SU-DHL-6 (cell line): ENCODE results near the gene MED15.

Experiments used
- H2AFZ ChIP-seq: fragments of 200-600 bp; sonication (generic); 2 replicates; pipeline ENCODE4 v1.6.1; 2014; ENCODE audit warnings: low read depth, mild to moderate bottlenecking, moderate library complexity, mixed read lengths, antibody characterized with exemption, low read length; ENCODE audit not compliant: severe bottlenecking
- H3F3A ChIP-seq: fragments of 200-600 bp; shearing (Covaris generic); 2 replicates; pipeline ENCODE4 v1.6.0; 2016; ENCODE audit warnings: antibody characterized with exemption, mild to moderate bottlenecking; ENCODE audit not compliant: insufficient read depth
- H3K27ac ChIP-seq: fragments of 200-600 bp; sonication (generic); 2 replicates; pipeline ENCODE4 v1.5.1; 2016; ENCODE audit warnings: low read depth, mild to moderate bottlenecking, low read length, moderate library complexity, mixed read lengths
- H3K27me3 ChIP-seq: fragments of 200-600 bp; sonication (generic), shearing (Covaris generic); 2 replicates; pipeline ENCODE4 v1.6.0; 2014; ENCODE audit warnings: mild to moderate bottlenecking, low read length
- H3K36me3 ChIP-seq: fragments of 200-600 bp; sonication (generic); 2 replicates; pipeline ENCODE4 v1.6.1; 2014; ENCODE audit warnings: mild to moderate bottlenecking, low read length, mixed read lengths
- H3K4me2 ChIP-seq: fragments of 300-600, 200-600 bp; shearing (Covaris generic), sonication (generic); 2 replicates; pipeline ENCODE4 v1.6.0; 2014; ENCODE audit warnings: low read length, low read depth, mild to moderate bottlenecking; ENCODE audit not compliant: poor library complexity, severe bottlenecking
- H3K4me3 ChIP-seq: fragments of 200-600 bp; sonication (generic); 2 replicates; pipeline ENCODE4 v1.5.1; 2014; ENCODE audit warnings: antibody characterized with exemption, low read length, mild to moderate bottlenecking, mixed read lengths; ENCODE audit not compliant: insufficient read depth, poor library complexity, severe bottlenecking
- H3K79me2 ChIP-seq: fragments of 200-600 bp; sonication (generic); 2 replicates; pipeline ENCODE4 v1.6.1; 2014; ENCODE audit warnings: mild to moderate bottlenecking, low read length, moderate library complexity; ENCODE audit not compliant: insufficient read depth
- H3K9ac ChIP-seq: fragments of 200-600 bp; sonication (generic); 2 replicates; pipeline ENCODE4 v1.7.0; 2014; ENCODE audit warnings: mild to moderate bottlenecking, low read length
- H3K9me2 ChIP-seq: fragments of 200-600 bp; sonication (generic); replicated peaks from 2 replicates; pipeline ENCODE4 v1.6.1; 2014; ENCODE audit warnings: low read length; ENCODE audit not compliant: insufficient read depth
- H3K9me3 ChIP-seq: fragments of 200-600 bp; sonication (generic); 2 replicates; pipeline ENCODE4 v1.6.1; 2014; ENCODE audit warnings: low read length, mixed read lengths; ENCODE audit not compliant: insufficient read depth
- H4K20me1 ChIP-seq: fragments of 200-600 bp; sonication (generic); 2 replicates; pipeline ENCODE4 v1.6.1; 2014; ENCODE audit warnings: low read depth, mild to moderate bottlenecking, antibody characterized with exemption, low read length, moderate library complexity, mixed read lengths
- EZH2phosphoT487 ChIP-seq: fragments of 200-600 bp; sonication (generic), shearing (Covaris generic); conservative IDR thresholded peaks from 2 replicates; pipeline ENCODE4 v1.6.1; 2018; ENCODE audit warnings: mild to moderate bottlenecking, antibody characterized with exemption, low read length, moderate library complexity, mixed read lengths
- TF ChIP-seq, protein P1 (sequence below): fragments of 200-600 bp; sonication (generic); IDR thresholded peaks from one replicate; pipeline ENCODE4 v1.5.1; 2017; ENCODE audit warnings: antibody characterized with exemption, mild to moderate bottlenecking, low read length, moderate library complexity; ENCODE audit not compliant: insufficient read depth, poor library complexity, severe bottlenecking

The MED15 gene

DNA sequence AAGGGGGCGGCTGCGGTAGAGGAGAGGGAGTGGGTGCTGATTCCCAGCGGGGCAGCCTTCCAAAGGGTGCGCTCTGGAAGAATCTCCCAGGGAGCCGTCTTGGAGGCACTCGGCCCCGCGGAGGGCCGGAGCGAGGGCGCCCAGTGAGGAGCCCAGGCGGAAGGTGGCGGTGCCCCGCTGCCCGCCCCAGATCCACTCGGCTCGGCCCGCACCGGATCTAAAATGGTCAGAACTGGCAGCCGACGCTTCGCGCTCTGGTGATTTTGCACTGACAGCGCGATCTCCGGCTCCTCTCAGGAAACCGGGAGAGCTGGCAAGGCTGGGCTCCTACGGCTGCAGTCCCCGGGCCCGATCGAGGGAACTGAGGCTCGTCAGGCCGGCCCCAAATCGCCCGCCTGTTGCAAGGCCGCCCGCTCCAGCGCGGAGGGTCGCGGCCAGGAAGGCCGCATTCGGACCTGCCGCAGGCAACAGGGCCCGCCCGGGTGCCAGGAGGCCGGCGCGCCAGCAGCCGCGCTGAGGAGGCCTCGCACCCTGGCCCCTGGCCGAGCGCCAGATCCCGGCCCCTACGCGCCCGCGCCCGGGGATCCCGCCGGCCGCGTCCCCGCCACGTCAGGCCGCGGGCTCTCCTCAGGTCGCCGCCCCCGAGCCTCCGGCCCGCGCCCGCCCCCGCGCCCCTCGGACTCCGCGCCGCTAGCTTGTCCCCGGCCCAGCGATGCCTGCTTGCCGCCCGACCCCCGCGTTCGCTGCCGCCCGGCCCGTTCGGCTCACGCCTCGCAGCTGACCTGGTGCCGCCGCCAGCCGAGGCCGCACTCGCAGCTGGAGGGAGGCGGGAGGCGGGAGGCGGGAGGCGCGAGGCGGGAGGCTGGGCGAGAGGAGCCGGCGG lies 12.2 kb upstream of the MED15 start, which contains the start of gene KLHL22:
KLHL22 (minus strand) TSS at position 818 of the 883 bp plus-strand sequence. CDS start 6,584 bp downstream, outside the sequence.
- H3K27me3 ChIP-seq = no peaks in the 10 kb centered on the region
- H3K9me2 ChIP-seq = no peaks in the 10 kb centered on the region
- no peaks in the 10 kb centered on the region for H4K20me1 ChIP-seq
- no peak for TF ChIP-seq EZH2phosphoT487
- TF ChIP-seq, protein P1, sequence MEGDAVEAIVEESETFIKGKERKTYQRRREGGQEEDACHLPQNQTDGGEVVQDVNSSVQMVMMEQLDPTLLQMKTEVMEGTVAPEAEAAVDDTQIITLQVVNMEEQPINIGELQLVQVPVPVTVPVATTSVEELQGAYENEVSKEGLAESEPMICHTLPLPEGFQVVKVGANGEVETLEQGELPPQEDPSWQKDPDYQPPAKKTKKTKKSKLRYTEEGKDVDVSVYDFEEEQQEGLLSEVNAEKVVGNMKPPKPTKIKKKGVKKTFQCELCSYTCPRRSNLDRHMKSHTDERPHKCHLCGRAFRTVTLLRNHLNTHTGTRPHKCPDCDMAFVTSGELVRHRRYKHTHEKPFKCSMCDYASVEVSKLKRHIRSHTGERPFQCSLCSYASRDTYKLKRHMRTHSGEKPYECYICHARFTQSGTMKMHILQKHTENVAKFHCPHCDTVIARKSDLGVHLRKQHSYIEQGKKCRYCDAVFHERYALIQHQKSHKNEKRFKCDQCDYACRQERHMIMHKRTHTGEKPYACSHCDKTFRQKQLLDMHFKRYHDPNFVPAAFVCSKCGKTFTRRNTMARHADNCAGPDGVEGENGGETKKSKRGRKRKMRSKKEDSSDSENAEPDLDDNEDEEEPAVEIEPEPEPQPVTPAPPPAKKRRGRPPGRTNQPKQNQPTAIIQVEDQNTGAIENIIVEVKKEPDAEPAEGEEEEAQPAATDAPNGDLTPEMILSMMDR = no peak
- H2AFZ ChIP-seq = peak within 1 kb of the TSS; percentile 48
- no peaks in the 10 kb centered on the region for H3K9me3 ChIP-seq
- H3K9ac ChIP-seq = peak within 1 kb of the TSS; percentile 70
- H3K79me2 ChIP-seq = no peaks in the 10 kb centered on the region; the same call in 1 of the 2 replicates
- peak within 1 kb of the TSS; percentile 62 for H3K4me3 ChIP-seq
- no peaks in the 10 kb centered on the region for H3F3A ChIP-seq
- H3K27ac ChIP-seq = peak within 1 kb of the TSS; percentile 44
- peak within 1 kb of the TSS; percentile 90 for H3K4me2 ChIP-seq
- no peaks in the 10 kb centered on the region for H3K36me3 ChIP-seq

DNA sequence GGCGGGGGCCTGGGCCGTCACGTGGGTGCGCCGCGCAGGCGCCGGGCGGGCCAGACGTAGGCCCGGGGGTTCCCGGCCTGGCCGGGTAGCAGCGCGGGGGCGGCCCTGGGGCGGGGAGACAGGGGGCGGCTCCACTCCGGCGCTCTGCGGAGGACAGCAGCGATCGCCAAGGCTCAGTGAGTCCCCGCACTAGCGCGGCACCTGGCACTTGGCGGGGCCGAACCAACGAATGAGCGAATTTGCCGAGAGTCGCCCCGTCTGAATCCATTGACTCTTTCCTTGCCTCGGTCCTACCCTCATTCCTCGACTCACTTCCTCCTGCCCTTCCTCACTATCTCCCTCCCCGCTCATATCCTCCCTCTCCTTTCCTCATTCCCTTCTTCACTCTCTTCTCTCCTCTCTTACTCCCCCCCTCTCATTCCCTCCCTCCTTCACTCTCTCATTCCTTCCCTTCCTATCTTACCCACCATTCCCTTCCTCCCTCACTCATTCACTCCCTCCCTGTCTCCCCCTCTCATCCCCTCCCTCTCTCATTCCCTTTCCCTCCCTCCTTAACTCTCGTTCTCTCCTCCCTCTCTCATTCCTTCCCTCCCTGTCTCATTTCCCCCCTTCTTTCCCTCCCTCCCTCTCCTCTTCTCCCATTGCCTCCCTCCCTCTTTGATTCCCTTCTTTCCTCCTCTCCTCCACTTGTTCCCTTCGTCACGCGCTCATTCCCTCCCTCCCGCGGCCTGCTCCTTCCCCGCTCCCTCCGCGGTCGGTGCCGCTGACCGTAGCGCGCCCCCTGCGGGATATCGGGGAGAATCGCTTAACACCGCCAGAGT lies 11.3 kb upstream of the MED15 start:
- Histone ChIP-seq H2AFZ (peak overlapping the region; percentile 48), H3K79me2 (no peaks in the 10 kb centered on the region; the same call in 1 of the 2 replicates)

DNA sequence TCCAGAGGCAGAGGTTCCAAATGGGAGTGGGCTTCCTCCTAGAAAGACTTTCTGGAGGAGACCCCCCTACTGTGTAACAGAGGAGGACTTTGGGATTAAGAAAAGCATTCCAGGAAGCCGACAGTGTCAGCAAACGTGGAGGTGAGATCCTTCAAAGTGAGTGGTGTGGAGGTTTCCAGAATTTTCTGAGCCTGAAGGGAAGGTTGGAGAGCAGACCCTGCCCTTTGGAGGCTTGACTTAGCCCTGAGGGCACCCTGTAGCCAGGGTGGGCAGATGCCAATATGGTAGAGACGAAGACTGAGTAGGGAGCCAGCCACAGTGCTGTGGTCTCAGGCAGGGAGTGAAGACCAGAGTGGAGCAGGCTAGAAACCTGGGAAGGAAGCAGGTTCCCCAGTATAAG lies 10.0 kb upstream of the MED15 start:
- no peaks in the 10 kb centered on the region for H3K9me3 ChIP-seq
- no peak overlapping the region for H3K4me3 ChIP-seq
- no peaks in the 10 kb centered on the region for H3K27me3 ChIP-seq
- H3F3A ChIP-seq = no peaks in the 10 kb centered on the region
- no peaks in the 10 kb centered on the region for H3K9me2 ChIP-seq
- H3K27ac ChIP-seq = no peak overlapping the region
- H3K4me2 ChIP-seq = no peak overlapping the region
- no peak overlapping the region for H2AFZ ChIP-seq
- no peaks in the 10 kb centered on the region; the same call in 1 of the 2 replicates for H3K79me2 ChIP-seq
- TF ChIP-seq, protein P1 = no peak
- no peak for TF ChIP-seq EZH2phosphoT487
- H3K36me3 ChIP-seq = no peaks in the 10 kb centered on the region
- H3K9ac ChIP-seq = no peak overlapping the region
- H4K20me1 ChIP-seq = no peaks in the 10 kb centered on the region

More for the DNA sequence above, 11.3 kb upstream of the MED15 start:
- H3K4me2 ChIP-seq = peak overlapping the region; percentile 90
- H3K9ac ChIP-seq = peak overlapping the region; percentile 70
- H3K4me3 ChIP-seq = peak overlapping the region; percentile 57
- no peaks in the 10 kb centered on the region for H4K20me1 ChIP-seq
- no peaks in the 10 kb centered on the region for H3F3A ChIP-seq
- no peaks in the 10 kb centered on the region for H3K9me3 ChIP-seq
- H3K36me3 ChIP-seq = no peaks in the 10 kb centered on the region
- TF ChIP-seq EZH2phosphoT487 = no peak
- TF ChIP-seq, protein P1 = peak; percentile 74
- H3K27ac ChIP-seq = peak overlapping the region; percentile 44; the same call in 1 of the 2 replicates
- no peaks in the 10 kb centered on the region for H3K9me2 ChIP-seq
- H3K27me3 ChIP-seq = no peaks in the 10 kb centered on the region
